IMR-90 (cell line): ENCODE measurements around the gene PPP1R9B.

Experiments used
- BHLHE40 ChIP-seq: fragments of 150-350 bp; IDR thresholded peaks from 2 replicates; pipeline ENCODE4 v1.6.1; 2016; ENCODE audit warnings: mild to moderate bottlenecking, low read depth, low read length
- CTCF ChIP-seq: conservative IDR thresholded peaks from 2 replicates; pipeline ENCODE4 v1.5.1; 2012; ENCODE audit warnings: mild to moderate bottlenecking, low read depth, low read length, improper control_type of control experiment
- MAFK ChIP-seq: IDR thresholded peaks from 2 replicates; pipeline ENCODE4 v1.6.1; 2012; ENCODE audit warnings: low read depth, low read length, improper control_type of control experiment
- POLR2A ChIP-seq: IDR thresholded peaks from 2 replicates; pipeline ENCODE4 v1.6.1; 2012; ENCODE audit warnings: mild to moderate bottlenecking, low read depth, low read length
- SMC3 ChIP-seq: fragments of 150-350 bp; IDR thresholded peaks from 2 replicates; pipeline ENCODE4 v1.6.1; 2016; ENCODE audit warnings: low read depth, mild to moderate bottlenecking, antibody characterized with exemption, low read length, moderate library complexity
- USF2 ChIP-seq: fragments of 150-350 bp; IDR thresholded peaks from 2 replicates; pipeline ENCODE4 v1.6.1; 2017; ENCODE audit warnings: mild to moderate bottlenecking, antibody characterized with exemption, low read length, low read depth

GRCh38 chr17:50194140-50194933 lies 43.9 kb upstream of the PPP1R9B start:
- TF ChIP-seq CTCF (no peak), SMC3 (no peak), POLR2A (no peak), BHLHE40 (no peak), USF2 (no peak), MAFK (no peak)
